SK-N-SH treated with all-trans-retinoic acid at 6 μM for 48 hours (cell line): ENCODE data around the gene DOCK7.

ENCODE experiments used
- ATAC-seq: fragments of 200-7000 bp; cut with Tn5 transposase; 3 replicates; pipeline ENCODE4 v1.9.1; 2020; ENCODE audit warnings: mild to moderate bottlenecking, moderate library complexity
- ARNTL ChIP-seq: fragments of 450-650 bp; formaldehyde crosslinking; IDR thresholded peaks from 2 replicates; pipeline ENCODE4 v1.5.0; 2020; ENCODE audit warnings: low read depth, mild to moderate bottlenecking, moderate library complexity, borderline replicate concordance
- BACH2 ChIP-seq: fragments of 250-450 bp; sonication (Bioruptor Pico); IDR thresholded peaks from 2 replicates; pipeline ENCODE4 v1.9.0; 2021; ENCODE audit warnings: mild to moderate bottlenecking, borderline replicate concordance
- CREB5 ChIP-seq: fragments of 250-450 bp; sonication (Bioruptor Pico); IDR thresholded peaks from 2 replicates; pipeline ENCODE4 v1.5.1; 2020; ENCODE audit warnings: low read depth, mild to moderate bottlenecking, moderate library complexity
- CSDC2 ChIP-seq: fragments of 250-450 bp; sonication (Bioruptor Pico); IDR thresholded peaks from 2 replicates; pipeline ENCODE4 v1.5.0; 2020; ENCODE audit warnings: mild to moderate bottlenecking, moderate library complexity
- CSRNP3 ChIP-seq: fragments of 250-450 bp; sonication (Bioruptor Pico); IDR thresholded peaks from 2 replicates; pipeline ENCODE4 v1.5.1; 2021; ENCODE audit warnings: mild to moderate bottlenecking, moderate library complexity
- ESRRG ChIP-seq: fragments of 250-450 bp; sonication (Bioruptor Pico); IDR thresholded peaks from 2 replicates; pipeline ENCODE4 v1.6.1; 2021; ENCODE audit warnings: mild to moderate bottlenecking
- GLIS3 ChIP-seq: fragments of 250-450 bp; sonication (Bioruptor Pico); IDR thresholded peaks from 2 replicates; pipeline ENCODE4 v1.5.0; 2020; ENCODE audit warnings: mild to moderate bottlenecking, moderate library complexity
- ISL1 ChIP-seq: fragments of 250-450 bp; sonication (Bioruptor Pico); IDR thresholded peaks from 2 replicates; pipeline ENCODE4 v2.1.2; 2022; ENCODE audit warnings: mild to moderate bottlenecking, moderate library complexity
- OSR1 ChIP-seq: fragments of 250-450 bp; sonication (Bioruptor Pico); IDR thresholded peaks from 2 replicates; pipeline ENCODE4 v1.8.0; 2022; ENCODE audit warnings: moderate library complexity, mild to moderate bottlenecking, inconsistent platforms
- PATZ1 ChIP-seq: fragments of 250-450 bp; sonication (Bioruptor Pico); IDR thresholded peaks from 2 replicates; pipeline ENCODE4 v1.8.0; 2020; ENCODE audit warnings: mild to moderate bottlenecking, moderate library complexity, borderline replicate concordance
- PPARA ChIP-seq: fragments of 250-450 bp; sonication (Bioruptor Pico); IDR thresholded peaks from 2 replicates; pipeline ENCODE4 v1.5.0; 2020; ENCODE audit warnings: mild to moderate bottlenecking, borderline replicate concordance
- RARB ChIP-seq: fragments of 250-450 bp; sonication (Bioruptor Pico); IDR thresholded peaks from 2 replicates; pipeline ENCODE4 v1.8.0; 2021; ENCODE audit warnings: mild to moderate bottlenecking, moderate library complexity
- SNAI2 ChIP-seq: fragments of 250-450 bp; sonication (Bioruptor Pico); IDR thresholded peaks from 2 replicates; pipeline ENCODE4 v1.5.0; 2020; ENCODE audit warnings: mild to moderate bottlenecking, moderate library complexity
- TCF4 ChIP-seq: fragments of 250-450 bp; sonication (Bioruptor Pico); IDR thresholded peaks from 2 replicates; pipeline ENCODE4 v1.8.0; 2021; ENCODE audit warnings: mild to moderate bottlenecking, moderate library complexity, borderline replicate concordance
- TOX ChIP-seq: fragments of 250-450 bp; sonication (Bioruptor Pico); IDR thresholded peaks from 2 replicates; pipeline ENCODE4 v1.8.0; 2021; ENCODE audit warnings: mild to moderate bottlenecking, moderate library complexity, borderline replicate concordance
- ZC3H10 ChIP-seq: fragments of 250-450 bp; sonication (Bioruptor Pico); IDR thresholded peaks from 2 replicates; pipeline ENCODE4 v1.5.1; 2021; ENCODE audit warnings: mild to moderate bottlenecking, moderate library complexity
- ZFP3 ChIP-seq: fragments of 250-450 bp; sonication (Bioruptor Pico); IDR thresholded peaks from 2 replicates; pipeline ENCODE4 v1.5.0; 2020; ENCODE audit warnings: mild to moderate bottlenecking, moderate library complexity
- ZFP30 ChIP-seq: fragments of 450-650 bp; formaldehyde crosslinking; IDR thresholded peaks from 2 replicates; pipeline ENCODE4 v1.5.0; 2022; ENCODE audit warnings: mild to moderate bottlenecking, moderate library complexity
- ZNF565 ChIP-seq: fragments of 450-650 bp; formaldehyde crosslinking; conservative IDR thresholded peaks from 2 replicates; pipeline ENCODE4 v1.5.0; 2020; ENCODE audit warnings: low read depth, mild to moderate bottlenecking, moderate library complexity
- ZNF70 ChIP-seq: fragments of 450-650 bp; formaldehyde crosslinking; IDR thresholded peaks from 2 replicates; pipeline ENCODE4 v1.5.0; 2020; ENCODE audit warnings: mild to moderate bottlenecking, moderate library complexity
- ZNF8 ChIP-seq: fragments of 450-650 bp; formaldehyde crosslinking; IDR thresholded peaks from 2 replicates; pipeline ENCODE4 v1.5.0; 2020; ENCODE audit warnings: mild to moderate bottlenecking, moderate library complexity
- TF ChIP-seq, protein P1 (sequence below): fragments of 250-450 bp; sonication (Bioruptor Pico); IDR thresholded peaks from 2 replicates; pipeline ENCODE4 v1.8.0; 2021; ENCODE audit warnings: low read depth, mild to moderate bottlenecking, moderate library complexity, borderline replicate concordance

The DOCK7 gene

GRCh38 chr1:62429581-62429980, 258.6 kb downstream of the DOCK7 start (continued):
- no peak for TF ChIP-seq OSR1 (CRISPR knock-in tag)
- no peak for TF ChIP-seq ZFP3 (CRISPR knock-in tag)
- TF ChIP-seq CSRNP3 (CRISPR knock-in tag) = no peak
- TF ChIP-seq ZNF8 = no peak
- TF ChIP-seq ESRRG (CRISPR knock-in tag) = no peak
- TF ChIP-seq, protein P1, sequence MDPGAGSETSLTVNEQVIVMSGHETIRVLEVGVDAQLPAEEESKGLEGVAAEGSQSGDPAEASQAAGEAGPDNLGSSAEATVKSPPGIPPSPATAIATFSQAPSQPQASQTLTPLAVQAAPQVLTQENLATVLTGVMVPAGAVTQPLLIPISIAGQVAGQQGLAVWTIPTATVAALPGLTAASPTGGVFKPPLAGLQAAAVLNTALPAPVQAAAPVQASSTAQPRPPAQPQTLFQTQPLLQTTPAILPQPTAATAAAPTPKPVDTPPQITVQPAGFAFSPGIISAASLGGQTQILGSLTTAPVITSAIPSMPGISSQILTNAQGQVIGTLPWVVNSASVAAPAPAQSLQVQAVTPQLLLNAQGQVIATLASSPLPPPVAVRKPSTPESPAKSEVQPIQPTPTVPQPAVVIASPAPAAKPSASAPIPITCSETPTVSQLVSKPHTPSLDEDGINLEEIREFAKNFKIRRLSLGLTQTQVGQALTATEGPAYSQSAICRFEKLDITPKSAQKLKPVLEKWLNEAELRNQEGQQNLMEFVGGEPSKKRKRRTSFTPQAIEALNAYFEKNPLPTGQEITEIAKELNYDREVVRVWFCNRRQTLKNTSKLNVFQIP (CRISPR knock-in tag) = no peak
- TF ChIP-seq TOX (CRISPR knock-in tag) = no peak

GRCh38 chr1:62428351-62428750, 259.8 kb downstream of the DOCK7 start:
- no peak for ATAC-seq
- no peak for TF ChIP-seq SNAI2 (CRISPR knock-in tag)
- no peak for TF ChIP-seq OSR1 (CRISPR knock-in tag)
- TF ChIP-seq, protein P1 (CRISPR knock-in tag) = no peak
- TF ChIP-seq ZNF8 = no peak
- no peak for TF ChIP-seq ZNF70 (CRISPR knock-in tag)
- no peak for TF ChIP-seq ARNTL (CRISPR knock-in tag)
- no peak for TF ChIP-seq BACH2 (CRISPR knock-in tag)
- no peak for TF ChIP-seq PPARA
- TF ChIP-seq ISL1 = no peak

DNA sequence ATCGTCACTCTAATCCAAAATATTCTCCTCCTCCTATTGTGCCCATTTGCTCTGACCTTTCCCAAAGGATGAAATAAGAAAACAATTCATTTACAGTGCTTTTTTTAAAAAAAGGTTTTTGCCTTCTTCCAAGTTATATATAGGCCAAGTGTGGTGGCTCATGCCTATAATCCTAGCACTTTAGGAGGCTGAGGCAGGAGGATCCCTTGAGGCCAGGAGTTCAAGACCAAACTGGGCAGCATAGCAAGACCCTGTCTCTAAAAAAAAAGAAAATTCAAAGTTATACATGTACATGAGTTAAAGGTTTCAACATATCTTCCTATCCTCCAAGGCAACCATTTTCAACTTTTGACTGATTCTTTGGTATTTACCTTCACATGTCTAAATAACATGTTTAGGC, 261.4 kb downstream of the DOCK7 start:
- TF ChIP-seq SNAI2 (CRISPR knock-in tag) (no peak), ARNTL (CRISPR knock-in tag) (no peak), TOX (CRISPR knock-in tag) (no peak), CSDC2 (CRISPR knock-in tag) (no peak), PATZ1 (no peak), ESRRG (CRISPR knock-in tag) (no peak), TCF4 (CRISPR knock-in tag) (no peak), ZNF565 (CRISPR knock-in tag) (no peak), PPARA (no peak), ZC3H10 (CRISPR knock-in tag) (no peak), ISL1 (no peak), ZFP30 (CRISPR knock-in tag) (no peak), GLIS3 (CRISPR knock-in tag) (no peak), CREB5 (CRISPR knock-in tag) (no peak), CSRNP3 (CRISPR knock-in tag) (no peak), OSR1 (CRISPR knock-in tag) (no peak), RARB (CRISPR knock-in tag) (no peak)
- TF ChIP-seq, all 23 proteins: peak for 0
- ATAC-seq = no peak
